CD4-positive, alpha-beta T cell treated with Interleukin-17A for 1 hour (primary cell): ENCODE results near the gene COG2.
"Not testable (repeated sequence)": the region's sequence is repeated elsewhere in the genome, so short reads cannot be mapped to it uniquely, and the experiment has no call there.

Experiments used
- DNase-seq: peaks from one replicate; pipeline ENCODE4 v3.0.0-alpha.2; 2020

The COG2 gene

GRCh38 chr1:230679192-230679591 is 36.9 kb downstream of the COG2 start:
- no peak for DNase-seq

GRCh38 chr1:230679825-230680224 is 37.5 kb downstream of the COG2 start:
- no peak for DNase-seq

- DNase-seq, result no peak
Measured at GRCh38 chr1:230680300-230681025, 38.2 kb downstream of the COG2 start.

GRCh38 chr1:230681599-230681998 is 39.3 kb downstream of the COG2 start:
- DNase-seq, result no peak

GRCh38 chr1:230682274-230682673 is 40.0 kb downstream of the COG2 start:
- no peak for DNase-seq

- no peak for DNase-seq
Measured at GRCh38 chr1:230682882-230683610, 40.8 kb downstream of the COG2 start.

- no peak for DNase-seq
Measured at GRCh38 chr1:230684146-230684545, 41.9 kb downstream of the COG2 start.

- no peak for DNase-seq
Measured at GRCh38 chr1:230684998-230685397, 42.7 kb downstream of the COG2 start.

GRCh38 chr1:230686747-230687146 is 44.5 kb downstream of the COG2 start:
- DNase-seq, result no peak

GRCh38 chr1:230690101-230690500 is 47.8 kb downstream of the COG2 start:
- no peak for DNase-seq

GRCh38 chr1:230691615-230692014 is 49.3 kb downstream of the COG2 start:
- DNase-seq, result no peak

GRCh38 chr1:230693221-230693620 is 50.9 kb downstream of the COG2 start:
- no peak for DNase-seq

GRCh38 chr1:230693777-230694176 is 51.5 kb downstream of the COG2 start:
- no peak for DNase-seq

GRCh38 chr1:230694464-230694863 is 52.2 kb downstream of the COG2 start:
- no peak for DNase-seq

GRCh38 chr1:230694991-230695390 is 52.7 kb downstream of the COG2 start:
- DNase-seq, result no peak

GRCh38 chr1:230696218-230696617 is 53.9 kb downstream of the COG2 start:
- DNase-seq, result no peak

GRCh38 chr1:230696722-230697437 is 54.6 kb downstream of the COG2 start:
- no peak for DNase-seq

GRCh38 chr1:230698130-230698529 is 55.8 kb downstream of the COG2 start:
- DNase-seq, result no peak

- not testable (repeated sequence) for DNase-seq
Measured at GRCh38 chr1:230698964-230699363, 56.7 kb downstream of the COG2 start.

GRCh38 chr1:230699716-230700115 is 57.4 kb downstream of the COG2 start:
- no peak for DNase-seq

GRCh38 chr1:230700132-230700531 is 57.9 kb downstream of the COG2 start:
- no peak for DNase-seq

- DNase-seq, result no peak
Measured at GRCh38 chr1:230701434-230701833, 59.2 kb downstream of the COG2 start.

- no peak for DNase-seq
Measured at GRCh38 chr1:230701895-230702768, 59.9 kb downstream of the COG2 start.
